ENCODE data around the gene TMIGD1. TPM values are rescaled to one million over a fixed set of nuclear protein-coding genes. Genes with fewer than 3 reads are reported as not detected.

Gene TMIGD1
- total RNA-seq, 1 experiment from 2014 or later: not detected

GRCh38 chr17:30274887-30275286 lies 59.0 kb downstream of the TMIGD1 start:
- ChIA-PET RAD21 (ENCODE audit: low non-redundant PET in 1 of 2, low total read pairs in 2 of 2, uncharacterized antibody in 2 of 2, unreplicated experiment in 2 of 2) (no interaction called here), POLR2A (no interaction called here), CTCF (interaction anchor here (1.4 kb wide), 1 partner anchor 170 kb away, joined by 3 read pairs; no protein-coding TSS in a partner anchor)
- Histone ChIP-seq H3K9me2 (ENCODE audit: insufficient read depth) (no peaks in the 10 kb centered on the region), H4K20me1 (ENCODE audit: insufficient read depth) (no peaks in the 10 kb centered on the region), H3K4me3 (replicated peaks in 1 of 2; ENCODE audit: low read depth in 1 of 2, low read length in 2 of 2) (no peak overlapping the region), H3K4me2 (ENCODE audit: low read length) (no peak overlapping the region), H3K4me1 (ENCODE audit: control insufficient read depth in 1 of 2, insufficient read depth in 2 of 2, low read length in 2 of 2) (no peaks in the 10 kb centered on the region), H3K27me3 (ENCODE audit: insufficient read depth, low read length) (no peaks in the 10 kb centered on the region), H3K36me3 (ENCODE audit: control insufficient read depth in 1 of 2, insufficient read depth in 2 of 2, low read length in 2 of 2) (peaks cover 37 to 42% of the 10 kb centered on the region in 2 experiments; a peak in 3 of 4 replicates), H3K27ac (ENCODE audit: low read depth, low read length) (no peak overlapping the region), H3K9ac (ENCODE audit: low read length) (no peak overlapping the region), H3K79me2 (ENCODE audit: insufficient read depth, low read length) (no peaks in the 10 kb centered on the region), H3K9me3 (ENCODE audit: control insufficient read depth in 1 of 2, insufficient read depth in 1 of 2, low read depth in 1 of 2, low read length in 2 of 2) (no peaks in the 10 kb centered on the region), H2AFZ (ENCODE audit: low read depth, low read length, poor library complexity, severe bottlenecking) (no peak overlapping the region)
- intact Hi-C loops (cut with micrococcal nuclease): no loop called here
- DNase-seq (ENCODE audit: low read depth, low spot score) (no peak), ATAC-seq (no peak)
- no peak for TF ChIP-seq REST (IDR thresholded peaks at IDR 0.05; ENCODE audit: low read depth)
- TF ChIP-seq TCF7L2 (IDR thresholded peaks at IDR 0.05; ENCODE audit: borderline replicate concordance, extremely low read depth, insufficient read depth, insufficient read length): no peak
- no peak for TF ChIP-seq CBX3 (IDR thresholded peaks at IDR 0.05; ENCODE audit: low read depth)
- no TSS peak for BruUV-seq (replicated peaks)

DNA sequence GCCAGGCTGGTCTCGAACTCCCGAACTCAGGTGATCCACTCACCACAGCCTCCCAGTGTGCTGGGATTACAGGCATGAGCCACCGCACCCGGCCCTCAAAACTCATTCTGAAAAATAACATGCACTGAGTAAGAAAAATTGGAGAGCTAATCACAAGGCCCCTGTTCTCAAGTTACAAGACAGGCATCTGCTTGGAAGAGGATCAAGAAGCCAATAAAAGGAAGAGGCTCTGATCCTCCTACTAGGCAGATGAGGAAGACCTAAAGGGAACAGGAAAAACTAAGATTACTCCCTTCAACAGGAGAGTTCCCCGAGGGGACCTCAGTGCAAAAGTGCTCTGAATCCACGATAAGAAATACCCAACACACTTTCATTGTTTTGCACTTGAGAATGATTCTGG lies 60.5 kb downstream of the TMIGD1 start:
- no peak overlapping the region for H3K4me3 ChIP-seq (replicated peaks in 1 of 2; ENCODE audit: low read depth in 1 of 2, low read length in 2 of 2)
- no peak overlapping the region for H2AFZ ChIP-seq (ENCODE audit: low read depth, low read length, poor library complexity, severe bottlenecking)
- H3K9me2 ChIP-seq (ENCODE audit: insufficient read depth): no peaks in the 10 kb centered on the region
- CTCF ChIA-PET: no interaction called here
- no peaks in the 10 kb centered on the region for H4K20me1 ChIP-seq (ENCODE audit: insufficient read depth)
- H3K79me2 ChIP-seq (ENCODE audit: insufficient read depth, low read length): no peaks in the 10 kb centered on the region
- ATAC-seq: no peak
- DNase-seq (ENCODE audit: low read depth, low spot score): no peak
- no peak overlapping the region for H3K27ac ChIP-seq (ENCODE audit: low read depth, low read length)
- no TSS peak for BruUV-seq (replicated peaks)
- H3K9ac ChIP-seq (ENCODE audit: low read length): no peak overlapping the region
- H3K4me2 ChIP-seq (ENCODE audit: low read length): no peak overlapping the region
- POLR2A ChIA-PET: interaction anchor here (0.7 kb wide), 1 partner anchor 8 kb away, joined by 3 read pairs; no protein-coding TSS in a partner anchor
- H3K36me3 ChIP-seq (ENCODE audit: control insufficient read depth in 1 of 2, insufficient read depth in 2 of 2, low read length in 2 of 2): peaks cover 32 to 38% of the 10 kb centered on the region in 2 experiments; a peak in 3 of 4 replicates
- intact Hi-C loops (cut with micrococcal nuclease): no loop called here
- RAD21 ChIA-PET (ENCODE audit: low non-redundant PET in 1 of 2, low total read pairs in 2 of 2, uncharacterized antibody in 2 of 2, unreplicated experiment in 2 of 2): interaction anchor here in 1 of 2 experiments (0.6 kb wide), 1 partner anchor 7 kb away, joined by 3 read pairs; no protein-coding TSS in a partner anchor
- TF ChIP-seq MAX (IDR thresholded peaks at IDR 0.05) (no peak), EZH2phosphoT487 (IDR thresholded peaks at IDR 0.05; ENCODE audit: borderline replicate concordance) (no peak), REST (IDR thresholded peaks at IDR 0.05; ENCODE audit: low read depth) (no peak), EGR1 (IDR thresholded peaks at IDR 0.05; ENCODE audit: low read depth) (no peak), CEBPB (IDR thresholded peaks at IDR 0.05; ENCODE audit: low read depth) (no peak), RAD21 (IDR thresholded peaks at IDR 0.05; ENCODE audit: low read depth) (no peak), SIN3A (IDR thresholded peaks at IDR 0.05; ENCODE audit: low read depth) (no peak), ZFX (IDR thresholded peaks at IDR 0.05) (no peak), JUND (IDR thresholded peaks at IDR 0.05) (no peak), ZNF274 (IDR thresholded peaks at IDR 0.05; ENCODE audit: low read depth, low read length) (no peak), ELF1 (IDR thresholded peaks at IDR 0.05; ENCODE audit: borderline replicate concordance, low read depth) (no peak), POLR2A (IDR thresholded peaks at IDR 0.05; ENCODE audit: borderline replicate concordance, extremely low read depth, insufficient read depth, insufficient read length) (no peak)
- no peaks in the 10 kb centered on the region for H3K4me1 ChIP-seq (ENCODE audit: control insufficient read depth in 1 of 2, insufficient read depth in 2 of 2, low read length in 2 of 2)
- no peaks in the 10 kb centered on the region for H3K9me3 ChIP-seq (ENCODE audit: control insufficient read depth in 1 of 2, insufficient read depth in 1 of 2, low read depth in 1 of 2, low read length in 2 of 2)
- no peaks in the 10 kb centered on the region for H3K27me3 ChIP-seq (ENCODE audit: insufficient read depth, low read length)
